PC-3 (cell line): Measurements from ENCODE around the gene UBR3.

Experiments
- CTCF ChIP-seq: fragments of 300-600 bp; sonication (generic); conservative IDR thresholded peaks from 2 replicates; pipeline ENCODE4 v1.5.1; 2017; ENCODE audit warnings: antibody characterized with exemption, low read depth, mild to moderate bottlenecking, low read length
- EZH2 ChIP-seq: fragments of 300-600 bp; sonication (generic); IDR thresholded peaks from one replicate; pipeline ENCODE4 v1.6.1; 2017; ENCODE audit warnings: antibody characterized with exemption, mild to moderate bottlenecking, low read length; ENCODE audit not compliant: unreplicated experiment

- TF ChIP-seq CTCF, result no peak
- no peak for TF ChIP-seq EZH2
These were observed 38.2 kb downstream of the UBR3 start for GRCh38 chr2:169865492-169865891.
